HG03064 (cell line): Measurements from ENCODE around the gene SOX8.

ENCODE experiments used
- ATAC-seq: cut with Tn5 transposase; IDR thresholded peaks from one replicate; pipeline ENCODE4 v1.9.1; 2021; ENCODE audit warnings: low read depth; ENCODE audit not compliant: unreplicated experiment

Gene SOX8

GRCh38 chr16:1002399-1003166 is 21.0 kb downstream of the SOX8 start:
- ATAC-seq: no peak

- no peak for ATAC-seq
Observed at GRCh38 chr16:1003391-1004347, 22.1 kb downstream of the SOX8 start.

- no peak for ATAC-seq
Observed at GRCh38 chr16:1005286-1005685, 23.7 kb downstream of the SOX8 start.

GRCh38 chr16:1006781-1007180 is 25.2 kb downstream of the SOX8 start:
- no peak for ATAC-seq

GRCh38 chr16:1007284-1007850 is 25.8 kb downstream of the SOX8 start:
- ATAC-seq: no peak

GRCh38 chr16:1008085-1008484 is 26.5 kb downstream of the SOX8 start:
- ATAC-seq: no peak

GRCh38 chr16:1009358-1010150 is 28.0 kb downstream of the SOX8 start:
- no peak for ATAC-seq

- ATAC-seq: no peak
Observed at GRCh38 chr16:1010251-1010650, 28.7 kb downstream of the SOX8 start.

GRCh38 chr16:1010815-1011214 is 29.2 kb downstream of the SOX8 start:
- no peak for ATAC-seq

- ATAC-seq: no peak
Observed at GRCh38 chr16:1011316-1012082, 29.9 kb downstream of the SOX8 start.

GRCh38 chr16:1012135-1012534 is 30.6 kb downstream of the SOX8 start:
- no peak for ATAC-seq

- no peak for ATAC-seq
Observed at GRCh38 chr16:1012722-1013592, 31.4 kb downstream of the SOX8 start.

- ATAC-seq: no peak
Observed at GRCh38 chr16:1013593-1013900, 32.0 kb downstream of the SOX8 start.

- ATAC-seq: no peak
Observed at GRCh38 chr16:1014221-1014620, 32.7 kb downstream of the SOX8 start.

- no peak for ATAC-seq
Observed at GRCh38 chr16:1014771-1015495, 33.4 kb downstream of the SOX8 start.

GRCh38 chr16:1018447-1019198 is 37.1 kb downstream of the SOX8 start:
- ATAC-seq: no peak

GRCh38 chr16:1019231-1020090 is 37.9 kb downstream of the SOX8 start:
- ATAC-seq: no peak
